HepG2 (cell line): Measurements from ENCODE around the gene OR6S1. TPM values are rescaled to one million over a fixed set of nuclear protein-coding genes. Genes with fewer than 3 reads are reported as not detected.

Experiments used
- GABPA ChIP-seq, 2 experiments: IDR thresholded peaks; 2 replicates each; pipeline ENCODE4 v1.6.1; 2011 to 2016; ENCODE audit warnings: low read depth in 2 of 2, low read length in 1 of 2, missing biosample characterization in 1 of 2, missing genetic modification characterization in 1 of 2
- GLMP ChIP-seq: sonication (generic); formaldehyde crosslinking; IDR thresholded peaks from 2 replicates; pipeline ENCODE4 v1.9.0; 2021; ENCODE audit warnings: missing genetic modification reagents, mild to moderate bottlenecking, borderline replicate concordance
- GMEB2 ChIP-seq: IDR thresholded peaks from 2 replicates; pipeline ENCODE4 v1.6.1; 2016; ENCODE audit warnings: missing biosample characterization, missing genetic modification reagents, low read depth
- HDAC1 ChIP-seq: sonication (generic); formaldehyde crosslinking; IDR thresholded peaks from 2 replicates; pipeline ENCODE4 v1.5.1; 2020; ENCODE audit warnings: mild to moderate bottlenecking, missing genetic modification reagents
- HNRNPUL1 ChIP-seq: fragments of 200-400 bp; formaldehyde crosslinking; IDR thresholded peaks from 2 replicates; pipeline ENCODE4 v1.6.1; 2017; ENCODE audit warnings: low read depth, mild to moderate bottlenecking, low read length, moderate library complexity
- JARID2 ChIP-seq: sonication (generic); formaldehyde crosslinking; IDR thresholded peaks from 2 replicates; pipeline ENCODE4 v1.8.1; 2023; ENCODE audit warnings: missing genetic modification reagents, inconsistent platforms; ENCODE audit not compliant: insufficient replicate concordance
- MAFG ChIP-seq: sonication (generic); formaldehyde crosslinking; IDR thresholded peaks from 2 replicates; pipeline ENCODE4 v1.5.1; 2020; ENCODE audit warnings: mild to moderate bottlenecking, missing genetic modification reagents
- NFE2L2 ChIP-seq: fragments of 150-350 bp; IDR thresholded peaks from 2 replicates; pipeline ENCODE4 v1.6.1; 2014; ENCODE audit warnings: low read length
- PAF1 ChIP-seq: IDR thresholded peaks from 2 replicates; pipeline ENCODE4 v1.6.1; 2016; ENCODE audit warnings: missing genetic modification reagents, missing compliant biosample characterization
- PHB2 ChIP-seq: fragments of 450-650 bp; IDR thresholded peaks from 2 replicates; pipeline ENCODE4 v1.6.1; 2018; ENCODE audit not compliant: partially characterized antibody
- PHF5A ChIP-seq: IDR thresholded peaks from one replicate; pipeline ENCODE4 v1.6.1; 2018; ENCODE audit warnings: low read depth, missing genetic modification reagents; ENCODE audit not compliant: unreplicated experiment
- REST ChIP-seq, 2 experiments: IDR thresholded peaks; 2 replicates each; pipeline ENCODE4 v1.6.1; 2011 to 2012; ENCODE audit warnings: low read length in 2 of 2, borderline replicate concordance in 1 of 2, low read depth in 1 of 2, mild to moderate bottlenecking in 1 of 2, moderate library complexity in 1 of 2
- SMARCE1 ChIP-seq: fragments of 450-650 bp; IDR thresholded peaks from 2 replicates; pipeline ENCODE4 v1.6.1; 2017; ENCODE audit warnings: borderline replicate concordance
- TARDBP ChIP-seq: sonication (generic); formaldehyde crosslinking; IDR thresholded peaks from 2 replicates; pipeline ENCODE4 v1.8.0; 2022; ENCODE audit warnings: mild to moderate bottlenecking, missing genetic modification reagents
- TP53 ChIP-seq: sonication (generic); formaldehyde crosslinking; conservative IDR thresholded peaks from 2 replicates; pipeline ENCODE4 v1.4.0; 2020; ENCODE audit warnings: missing genetic modification reagents
- ZNF142 ChIP-seq: sonication (generic); formaldehyde crosslinking; IDR thresholded peaks from 2 replicates; pipeline ENCODE4 v1.4.0; 2020; ENCODE audit warnings: missing genetic modification reagents
- ZNF747 ChIP-seq: sonication (generic); formaldehyde crosslinking; IDR thresholded peaks from 2 replicates; pipeline ENCODE4 v1.8.1; 2023; ENCODE audit warnings: missing genetic modification reagents, mild to moderate bottlenecking, borderline replicate concordance
- polyA plus RNA-seq, 8 experiments: library from polyadenylated mRNA; depleted of rRNA in 3 of 8; stranded (reverse) in 7 of 8; unstranded in 1 of 8; fragments of >200 nt; fragmentation: Illumina TruSeq in 4 of 8; extraction: Trizol in 4 of 8; gene quantifications; 2 replicates each; pipeline versions ENCODE4 v1.2.1 to v1.2.3, GENCODE V29; 2011 to 2016; ENCODE audit warnings: low read depth in 4 of 8, missing spikeins in 1 of 8, mixed read lengths in 1 of 8; ENCODE audit not compliant: insufficient read depth in 1 of 8
- total RNA-seq, 5 experiments: library from RNA; depleted of rRNA; stranded (reverse); fragments of >200 nt; fragmentation: Illumina TruSeq; extraction: Trizol; gene quantifications; 2 replicates each; pipeline ENCODE4 v1.2.3, GENCODE V29; 2016; ENCODE audit warnings: low read depth in 1 of 5

Gene OR6S1
- total and polyA plus RNA-seq, 2 of the 13 experiments (the other 11 are each of a cell fraction or from before 2014, with no cell fraction given) = 0.09 TPM; not detected in 1

- TF ChIP-seq ZNF142 (CRISPR knock-in tag) (no peak; the same call in none of the 2 replicates), MAFG (no peak), JARID2 (CRISPR knock-in tag) (no peak), GABPA (IDR thresholded peaks at IDR 0.05; ENCODE audit: low read depth, low read length) (no peak), GABPA (CRISPR knock-in tag; IDR thresholded peaks at IDR 0.05; ENCODE audit: low read depth) (no peak), HDAC1 (CRISPR knock-in tag) (peak; percentile 30), TP53 (no peak), PAF1 (CRISPR knock-in tag) (no peak), ZNF747 (CRISPR knock-in tag) (no peak), HNRNPUL1 (no peak), PHF5A (CRISPR knock-in tag) (no peak), REST (IDR thresholded peaks at IDR 0.05; ENCODE audit: borderline replicate concordance in 1 of 2, low read depth in 1 of 2, low read length in 2 of 2) (no peak), PHB2 (no peak), TARDBP (0 out of 2 replicates have a peak, but pooled peaks have one; percentile 7), GMEB2 (CRISPR knock-in tag) (no peak), GLMP (CRISPR knock-in tag) (no peak), NFE2L2 (no peak), SMARCE1 (no peak)
These were observed 43.4 kb upstream of the OR6S1 start (continued) for GRCh38 chr14:20684662-20685456.
